ENCODE measurements around the gene NEK4. TPM values are rescaled to one million over a fixed set of nuclear protein-coding genes. Genes with fewer than 3 reads are reported as not detected.

Gene NEK4
- total RNA-seq, 1 experiment from 2014 or later: 40.5 TPM

GRCh38 chr3:52685285-52685708 is 85.4 kb downstream of the NEK4 start:
- DNase-seq: peak; percentile 86 to 90
- H3K27me3 ChIP-seq (replicated peaks; ENCODE audit: control insufficient read depth, insufficient read depth, low read length): no peaks in the 10 kb centered on the region
- H3K4me1 ChIP-seq: peaks cover 41% of the 10 kb centered on the region
- peak overlapping the region; percentile 96 for H3K27ac Mint-ChIP-seq (ENCODE audit: unreplicated experiment)
- H3K4me3 Mint-ChIP-seq (ENCODE audit: unreplicated experiment): peak overlapping the region; percentile 85
- H3K27me3 Mint-ChIP-seq (ENCODE audit: insufficient read depth, unreplicated experiment): no peaks in the 10 kb centered on the region
- ChIA-PET POLR2A (interaction anchor here (0.6 kb wide), 1 partner anchor 361 kb away, joined by 6 read pairs; the partner anchor contains the start of gene SFMBT1), CTCF (interaction anchor here (0.6 kb wide), 1 partner anchor 94 kb away, joined by 5 read pairs; no protein-coding TSS in a partner anchor)
- intact Hi-C loops (cut with micrococcal nuclease; ENCODE audit: unreplicated experiment): loop anchor here (10.0 kb wide), 2 partner anchors 150 to 260 kb away; partner anchors contain the start of genes NT5DC2 and UQCC5
- peaks cover 19% of the 10 kb centered on the region for H3K4me1 Mint-ChIP-seq (ENCODE audit: low read depth, unreplicated experiment)
- no peak for TF ChIP-seq CTCF (IDR thresholded peaks at IDR 0.05; ENCODE audit: insufficient read depth in 1 of 2, low read depth in 1 of 2, low read length in 1 of 2, severe bottlenecking in 1 of 2, unreplicated experiment in 1 of 2)
- no TSS peak for BruUV-seq (replicated peaks)
- H3K36me3 ChIP-seq (ENCODE audit: control insufficient read depth, insufficient read depth, low read length): peaks cover 5% of the 10 kb centered on the region
- H3K9me3 Mint-ChIP-seq (ENCODE audit: unreplicated experiment): no peaks in the 10 kb centered on the region
- peak overlapping the region; percentile 98 for H3K4me3 ChIP-seq (ENCODE audit: low read depth, low read length)
- H3K9me3 ChIP-seq: no peaks in the 10 kb centered on the region
- peaks cover 49% of the 10 kb centered on the region for H3K36me3 Mint-ChIP-seq (ENCODE audit: insufficient read depth, unreplicated experiment)

GRCh38 chr3:52684184-52684583 is 86.6 kb downstream of the NEK4 start:
- Mint-ChIP-seq H3K27ac (ENCODE audit: unreplicated experiment) (no peak overlapping the region), H3K9me3 (ENCODE audit: unreplicated experiment) (no peaks in the 10 kb centered on the region), H3K27me3 (ENCODE audit: insufficient read depth, unreplicated experiment) (no peaks in the 10 kb centered on the region), H3K4me3 (ENCODE audit: unreplicated experiment) (peak overlapping the region; percentile 85), H3K4me1 (ENCODE audit: low read depth, unreplicated experiment) (peaks cover 14% of the 10 kb centered on the region), H3K36me3 (ENCODE audit: insufficient read depth, unreplicated experiment) (peaks cover 48% of the 10 kb centered on the region)
- H3K27me3 ChIP-seq (replicated peaks; ENCODE audit: control insufficient read depth, insufficient read depth, low read length): no peaks in the 10 kb centered on the region
- ChIA-PET CTCF (no interaction called here), POLR2A (interaction anchor here (0.6 kb wide), 1 partner anchor 256 kb away, joined by 3 read pairs; no protein-coding TSS in a partner anchor)
- no peak overlapping the region for H3K4me3 ChIP-seq (ENCODE audit: low read depth, low read length)
- BruUV-seq (replicated peaks): no TSS peak
- intact Hi-C loops (cut with micrococcal nuclease; ENCODE audit: unreplicated experiment): loop anchor here (10.0 kb wide), 2 partner anchors 149 to 259 kb away; partner anchors contain the start of genes NT5DC2 and UQCC5
- peaks cover 41% of the 10 kb centered on the region for H3K4me1 ChIP-seq
- peaks cover 4% of the 10 kb centered on the region for H3K36me3 ChIP-seq (ENCODE audit: control insufficient read depth, insufficient read depth, low read length)
- no peak for TF ChIP-seq CTCF (IDR thresholded peaks at IDR 0.05; ENCODE audit: insufficient read depth in 1 of 2, low read depth in 1 of 2, low read length in 1 of 2, severe bottlenecking in 1 of 2, unreplicated experiment in 1 of 2)
- DNase-seq: no peak
- H3K9me3 ChIP-seq: no peaks in the 10 kb centered on the region

- H3K27me3 ChIP-seq (replicated peaks; ENCODE audit: control insufficient read depth, insufficient read depth, low read length): no peaks in the 10 kb centered on the region
- no peak for DNase-seq
- Mint-ChIP-seq H3K27me3 (ENCODE audit: insufficient read depth, unreplicated experiment) (no peaks in the 10 kb centered on the region), H3K9me3 (ENCODE audit: unreplicated experiment) (no peaks in the 10 kb centered on the region), H3K4me3 (ENCODE audit: unreplicated experiment) (no peak overlapping the region), H3K27ac (ENCODE audit: unreplicated experiment) (no peak overlapping the region), H3K4me1 (ENCODE audit: low read depth, unreplicated experiment) (peaks cover 13% of the 10 kb centered on the region), H3K36me3 (ENCODE audit: insufficient read depth, unreplicated experiment) (peaks cover 48% of the 10 kb centered on the region)
- 0 out of 2 replicates have a peak, but pooled peaks cover 1% of the 10 kb centered on the region for H3K36me3 ChIP-seq (ENCODE audit: control insufficient read depth, insufficient read depth, low read length)
- CTCF ChIA-PET: no interaction called here
- no peak for TF ChIP-seq CTCF (IDR thresholded peaks at IDR 0.05; ENCODE audit: insufficient read depth in 1 of 2, low read depth in 1 of 2, low read length in 1 of 2, severe bottlenecking in 1 of 2, unreplicated experiment in 1 of 2)
- H3K4me3 ChIP-seq (ENCODE audit: low read depth, low read length): no peak overlapping the region
- POLR2A ChIA-PET: no interaction called here
- H3K4me1 ChIP-seq: peaks cover 36% of the 10 kb centered on the region
- intact Hi-C loops (cut with micrococcal nuclease; ENCODE audit: unreplicated experiment): loop anchor here (10.0 kb wide), 2 partner anchors 149 to 259 kb away; partner anchors contain the start of genes NT5DC2 and UQCC5
- no peaks in the 10 kb centered on the region for H3K9me3 ChIP-seq
- no TSS peak for BruUV-seq (replicated peaks)
These were observed 87.1 kb downstream of the NEK4 start for GRCh38 chr3:52683611-52684010.

Measured in Caco-2 (cell line).